Panc1 (cell line): ENCODE data around the gene JMJD1C.

ENCODE experiments used
- POLR2AphosphoS5 ChIP-seq: IDR thresholded peaks from 2 replicates; pipeline ENCODE4 v1.6.1; 2012; ENCODE audit warnings: mild to moderate bottlenecking, low read depth, low read length, moderate library complexity
- SIN3A ChIP-seq: IDR thresholded peaks from 2 replicates; pipeline ENCODE4 v1.6.1; 2012; ENCODE audit warnings: low read depth, mild to moderate bottlenecking, low read length, moderate library complexity, borderline replicate concordance; ENCODE audit not compliant: insufficient read depth
- TCF7L2 ChIP-seq: IDR thresholded peaks from 2 replicates; pipeline ENCODE4 v1.6.1; 2011; ENCODE audit warnings: mild to moderate bottlenecking, low read depth, low read length, inconsistent platforms
- TF ChIP-seq, protein P1 (sequence below): fragments of 450-650 bp; IDR thresholded peaks from 2 replicates; pipeline ENCODE4 v1.5.1; 2017; ENCODE audit warnings: mild to moderate bottlenecking
- TF ChIP-seq, protein P2 (sequence below), 2 experiments: IDR thresholded peaks; 2 replicates each; pipeline ENCODE4 v1.6.1; 2011 to 2012; ENCODE audit warnings: low read depth in 2 of 2, control low read depth in 1 of 2, low read length in 1 of 2, mild to moderate bottlenecking in 1 of 2, moderate library complexity in 1 of 2; ENCODE audit not compliant: insufficient read depth in 1 of 2

DNA sequence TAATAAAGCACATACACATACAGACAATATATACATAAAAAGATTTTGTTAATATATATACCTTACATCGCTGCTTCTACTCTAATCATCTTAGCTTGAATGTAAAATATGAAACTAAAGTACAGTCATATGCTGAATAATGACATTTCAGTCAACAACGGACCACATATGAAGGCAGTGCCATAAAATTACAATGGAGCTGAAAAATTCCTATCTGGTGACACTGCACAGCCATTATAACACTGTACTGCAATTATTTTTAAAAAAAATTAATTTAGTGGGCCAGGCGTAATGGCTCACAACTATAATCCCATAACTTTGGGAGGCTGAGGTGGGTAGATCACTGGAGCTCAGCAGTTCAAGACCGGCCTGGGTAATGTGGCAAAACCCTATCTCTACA lies 122.3 kb downstream of the JMJD1C start:
- TF ChIP-seq, protein P1, sequence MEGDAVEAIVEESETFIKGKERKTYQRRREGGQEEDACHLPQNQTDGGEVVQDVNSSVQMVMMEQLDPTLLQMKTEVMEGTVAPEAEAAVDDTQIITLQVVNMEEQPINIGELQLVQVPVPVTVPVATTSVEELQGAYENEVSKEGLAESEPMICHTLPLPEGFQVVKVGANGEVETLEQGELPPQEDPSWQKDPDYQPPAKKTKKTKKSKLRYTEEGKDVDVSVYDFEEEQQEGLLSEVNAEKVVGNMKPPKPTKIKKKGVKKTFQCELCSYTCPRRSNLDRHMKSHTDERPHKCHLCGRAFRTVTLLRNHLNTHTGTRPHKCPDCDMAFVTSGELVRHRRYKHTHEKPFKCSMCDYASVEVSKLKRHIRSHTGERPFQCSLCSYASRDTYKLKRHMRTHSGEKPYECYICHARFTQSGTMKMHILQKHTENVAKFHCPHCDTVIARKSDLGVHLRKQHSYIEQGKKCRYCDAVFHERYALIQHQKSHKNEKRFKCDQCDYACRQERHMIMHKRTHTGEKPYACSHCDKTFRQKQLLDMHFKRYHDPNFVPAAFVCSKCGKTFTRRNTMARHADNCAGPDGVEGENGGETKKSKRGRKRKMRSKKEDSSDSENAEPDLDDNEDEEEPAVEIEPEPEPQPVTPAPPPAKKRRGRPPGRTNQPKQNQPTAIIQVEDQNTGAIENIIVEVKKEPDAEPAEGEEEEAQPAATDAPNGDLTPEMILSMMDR: no peak
- TF ChIP-seq SIN3A (no peak), POLR2AphosphoS5 (no peak), TCF7L2 (no peak)
- TF ChIP-seq, protein P2, sequence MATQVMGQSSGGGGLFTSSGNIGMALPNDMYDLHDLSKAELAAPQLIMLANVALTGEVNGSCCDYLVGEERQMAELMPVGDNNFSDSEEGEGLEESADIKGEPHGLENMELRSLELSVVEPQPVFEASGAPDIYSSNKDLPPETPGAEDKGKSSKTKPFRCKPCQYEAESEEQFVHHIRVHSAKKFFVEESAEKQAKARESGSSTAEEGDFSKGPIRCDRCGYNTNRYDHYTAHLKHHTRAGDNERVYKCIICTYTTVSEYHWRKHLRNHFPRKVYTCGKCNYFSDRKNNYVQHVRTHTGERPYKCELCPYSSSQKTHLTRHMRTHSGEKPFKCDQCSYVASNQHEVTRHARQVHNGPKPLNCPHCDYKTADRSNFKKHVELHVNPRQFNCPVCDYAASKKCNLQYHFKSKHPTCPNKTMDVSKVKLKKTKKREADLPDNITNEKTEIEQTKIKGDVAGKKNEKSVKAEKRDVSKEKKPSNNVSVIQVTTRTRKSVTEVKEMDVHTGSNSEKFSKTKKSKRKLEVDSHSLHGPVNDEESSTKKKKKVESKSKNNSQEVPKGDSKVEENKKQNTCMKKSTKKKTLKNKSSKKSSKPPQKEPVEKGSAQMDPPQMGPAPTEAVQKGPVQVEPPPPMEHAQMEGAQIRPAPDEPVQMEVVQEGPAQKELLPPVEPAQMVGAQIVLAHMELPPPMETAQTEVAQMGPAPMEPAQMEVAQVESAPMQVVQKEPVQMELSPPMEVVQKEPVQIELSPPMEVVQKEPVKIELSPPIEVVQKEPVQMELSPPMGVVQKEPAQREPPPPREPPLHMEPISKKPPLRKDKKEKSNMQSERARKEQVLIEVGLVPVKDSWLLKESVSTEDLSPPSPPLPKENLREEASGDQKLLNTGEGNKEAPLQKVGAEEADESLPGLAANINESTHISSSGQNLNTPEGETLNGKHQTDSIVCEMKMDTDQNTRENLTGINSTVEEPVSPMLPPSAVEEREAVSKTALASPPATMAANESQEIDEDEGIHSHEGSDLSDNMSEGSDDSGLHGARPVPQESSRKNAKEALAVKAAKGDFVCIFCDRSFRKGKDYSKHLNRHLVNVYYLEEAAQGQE (IDR thresholded peaks at IDR 0.05; ENCODE audit: insufficient read depth in 1 of 2, low read depth in 2 of 2, low read length in 1 of 2): no peak
